CD4-positive, alpha-beta T cell treated with Interleukin-12 subunit alpha and Interleukin-12 subunit beta, for 1 hour (primary cell): ENCODE measurements around the gene UBE3C.
"Not testable (repeated sequence)": the region's sequence is repeated elsewhere in the genome, so short reads cannot be mapped to it uniquely, and the experiment has no call there.

Source experiments
- DNase-seq: peaks from one replicate; pipeline ENCODE4 v3.0.0-alpha.2; 2020

Gene UBE3C

DNA sequence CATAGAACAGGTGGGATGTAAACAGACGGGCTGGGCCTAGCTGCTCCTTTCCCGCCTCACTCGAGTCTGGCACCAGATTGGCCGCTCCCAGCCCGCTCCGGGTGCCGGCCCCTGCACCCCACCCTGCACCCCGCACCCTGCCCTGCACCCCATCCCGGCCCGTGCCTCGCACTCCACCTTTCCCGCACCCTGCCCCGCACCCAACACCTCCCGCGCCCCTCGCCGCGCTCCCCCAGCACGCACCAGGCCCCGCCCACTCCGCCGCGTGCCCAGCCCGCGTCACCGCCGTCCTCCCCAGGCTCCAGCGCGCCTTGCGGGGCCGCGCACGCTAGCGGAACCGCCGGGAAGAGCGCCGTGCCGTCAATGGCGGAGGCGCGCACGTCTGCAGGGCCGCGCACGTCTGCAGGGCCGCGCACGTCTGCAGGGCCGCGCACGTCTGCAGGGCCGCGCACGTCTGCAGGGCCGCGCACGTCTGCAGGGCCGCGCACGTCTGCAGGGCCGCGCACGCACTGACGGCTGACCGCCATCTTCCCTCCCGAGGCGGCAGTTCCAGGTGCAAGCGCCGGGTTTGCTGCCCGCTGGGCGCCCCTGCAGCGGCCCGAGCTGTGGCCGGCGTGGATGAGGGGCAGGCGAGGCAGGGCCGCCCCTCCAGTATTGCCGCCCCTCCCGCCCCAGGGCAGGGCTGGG lies at the start of gene UBE3C:
TSS of gene UBE3C (plus strand) at position 503 of the 687 bp plus-strand sequence. CDS start 347 bp downstream, outside the sequence.
- DNase-seq, result peak; percentile 92

- DNase-seq, result no peak
Observed at GRCh38 chr7:157089100-157089610, 49.6 kb upstream of the UBE3C start.

- DNase-seq, result no peak
Observed at GRCh38 chr7:157090485-157091165, 48.1 kb upstream of the UBE3C start.

DNA sequence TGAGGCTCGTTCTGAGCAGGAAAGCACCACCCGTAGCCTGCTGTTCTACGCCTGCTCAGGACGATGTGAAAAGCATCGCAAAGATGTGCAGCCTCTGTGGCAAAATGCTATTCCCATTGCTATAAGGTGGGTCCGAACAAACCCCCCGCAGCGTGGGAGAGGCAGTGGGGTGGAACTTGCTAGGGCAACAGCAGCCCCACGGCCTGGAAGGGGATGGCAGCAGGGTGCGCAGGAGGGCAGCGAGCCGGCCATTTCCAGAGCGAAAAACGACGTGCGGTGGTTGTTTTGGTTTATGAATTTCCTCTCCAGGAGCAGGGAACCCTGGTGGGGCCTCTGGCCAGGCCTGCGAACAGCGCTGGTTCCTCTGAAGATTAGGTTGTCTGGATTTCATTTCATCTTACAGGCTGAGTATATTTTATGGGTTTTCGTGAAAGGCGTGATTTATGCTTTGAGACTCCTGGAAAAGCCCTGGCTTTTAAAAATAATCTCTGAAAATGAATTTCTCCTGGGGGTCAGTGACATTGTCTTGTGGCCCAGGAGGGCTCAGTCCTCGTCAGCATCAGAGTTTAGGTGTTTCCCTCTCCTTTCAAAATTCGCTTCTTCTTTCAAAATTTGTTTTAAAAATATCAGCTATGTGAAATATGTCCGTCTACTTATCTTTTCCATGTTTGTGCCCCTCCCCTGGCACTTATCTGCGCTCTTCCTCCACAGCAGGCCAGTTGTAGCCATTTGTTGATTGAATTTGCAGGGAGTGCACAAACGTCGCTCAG lies 42.3 kb upstream of the UBE3C start:
- no peak for DNase-seq

- DNase-seq, result no peak
Observed at GRCh38 chr7:157097056-157097329, 41.7 kb upstream of the UBE3C start.

- DNase-seq, result no peak
Observed at GRCh38 chr7:157097569-157097968, 41.2 kb upstream of the UBE3C start.

- DNase-seq, result not testable (repeated sequence)
Observed at GRCh38 chr7:157100005-157100404, 38.7 kb upstream of the UBE3C start.

GRCh38 chr7:157103641-157104040 lies 35.1 kb upstream of the UBE3C start:
- DNase-seq, result not testable (repeated sequence)

- no peak for DNase-seq
Observed at GRCh38 chr7:157111311-157111710, 27.4 kb upstream of the UBE3C start.

GRCh38 chr7:157112706-157113105 lies 26.0 kb upstream of the UBE3C start:
- no peak for DNase-seq

- no peak for DNase-seq
Observed at GRCh38 chr7:157113607-157114006, 25.1 kb upstream of the UBE3C start.

DNA sequence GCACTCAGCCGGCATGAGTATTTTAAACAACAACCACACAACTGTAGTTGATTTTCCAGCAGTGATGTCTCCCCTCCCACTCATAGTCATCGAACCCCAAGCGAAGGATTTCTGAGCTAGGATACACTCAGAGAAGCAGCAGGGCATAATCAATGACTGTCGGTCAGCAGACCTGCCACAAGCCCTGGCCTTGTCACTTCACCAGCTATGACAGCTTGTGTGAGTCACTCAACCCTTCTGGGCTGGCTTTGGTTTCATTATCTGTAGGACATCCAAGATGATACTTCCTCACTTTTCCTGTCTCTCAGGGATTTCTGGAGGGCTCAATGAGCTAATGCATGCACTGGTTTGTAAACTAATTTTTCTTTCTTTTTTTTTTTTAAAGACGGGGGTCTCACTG lies 22.0 kb upstream of the UBE3C start:
- no peak for DNase-seq

GRCh38 chr7:157117796-157118195 lies 20.9 kb upstream of the UBE3C start:
- no peak for DNase-seq

GRCh38 chr7:157120181-157120580 lies 18.5 kb upstream of the UBE3C start:
- DNase-seq, result no peak

DNA sequence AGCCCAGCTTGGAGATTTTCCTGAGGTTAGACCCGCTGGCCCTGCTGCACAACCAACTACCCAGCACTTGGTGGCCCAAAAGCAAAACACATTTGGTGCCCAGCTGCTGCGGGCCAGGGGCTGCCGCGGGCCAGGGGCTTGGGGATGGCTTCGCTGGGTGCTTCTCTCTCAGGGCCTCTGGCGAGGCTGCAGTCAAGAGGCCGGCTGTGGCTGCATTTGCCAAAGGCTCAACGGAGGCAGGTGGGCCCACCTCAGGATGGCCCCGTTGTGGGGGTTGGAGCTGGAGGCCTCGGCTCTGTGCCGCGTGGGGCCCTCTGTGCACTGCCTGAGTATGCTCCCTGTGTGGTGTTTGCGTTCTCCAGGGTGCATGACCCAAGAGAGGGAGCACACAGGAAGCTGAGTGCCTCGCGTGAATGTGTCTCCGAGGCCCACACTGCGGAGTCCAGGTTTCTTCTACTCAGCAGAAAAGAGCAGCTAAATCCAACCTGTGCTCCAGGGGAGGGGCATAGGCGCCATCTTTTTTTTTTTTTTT lies 17.5 kb upstream of the UBE3C start:
- DNase-seq, result no peak

GRCh38 chr7:157122800-157123495 lies 15.8 kb upstream of the UBE3C start:
- DNase-seq, result no peak

DNA sequence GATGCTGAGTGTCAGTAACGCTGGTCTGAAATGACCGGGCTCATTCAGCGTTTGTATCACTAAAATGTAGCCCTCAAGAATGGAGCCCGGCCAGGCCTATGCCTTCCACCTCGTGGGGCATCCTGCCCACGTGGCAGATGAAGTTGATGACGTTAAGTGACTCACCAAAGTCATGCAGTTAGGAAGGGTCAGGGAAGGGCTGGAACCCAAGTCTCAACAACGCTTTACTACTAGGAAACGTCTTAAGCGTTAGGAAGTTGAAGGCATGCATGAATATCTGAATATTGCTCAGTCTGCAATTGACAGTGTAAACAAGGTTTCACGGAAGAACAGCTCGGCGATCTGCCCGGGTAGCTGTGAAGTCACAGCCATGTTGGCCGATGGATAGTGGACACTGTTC lies 14.0 kb upstream of the UBE3C start:
- DNase-seq, result no peak

DNA sequence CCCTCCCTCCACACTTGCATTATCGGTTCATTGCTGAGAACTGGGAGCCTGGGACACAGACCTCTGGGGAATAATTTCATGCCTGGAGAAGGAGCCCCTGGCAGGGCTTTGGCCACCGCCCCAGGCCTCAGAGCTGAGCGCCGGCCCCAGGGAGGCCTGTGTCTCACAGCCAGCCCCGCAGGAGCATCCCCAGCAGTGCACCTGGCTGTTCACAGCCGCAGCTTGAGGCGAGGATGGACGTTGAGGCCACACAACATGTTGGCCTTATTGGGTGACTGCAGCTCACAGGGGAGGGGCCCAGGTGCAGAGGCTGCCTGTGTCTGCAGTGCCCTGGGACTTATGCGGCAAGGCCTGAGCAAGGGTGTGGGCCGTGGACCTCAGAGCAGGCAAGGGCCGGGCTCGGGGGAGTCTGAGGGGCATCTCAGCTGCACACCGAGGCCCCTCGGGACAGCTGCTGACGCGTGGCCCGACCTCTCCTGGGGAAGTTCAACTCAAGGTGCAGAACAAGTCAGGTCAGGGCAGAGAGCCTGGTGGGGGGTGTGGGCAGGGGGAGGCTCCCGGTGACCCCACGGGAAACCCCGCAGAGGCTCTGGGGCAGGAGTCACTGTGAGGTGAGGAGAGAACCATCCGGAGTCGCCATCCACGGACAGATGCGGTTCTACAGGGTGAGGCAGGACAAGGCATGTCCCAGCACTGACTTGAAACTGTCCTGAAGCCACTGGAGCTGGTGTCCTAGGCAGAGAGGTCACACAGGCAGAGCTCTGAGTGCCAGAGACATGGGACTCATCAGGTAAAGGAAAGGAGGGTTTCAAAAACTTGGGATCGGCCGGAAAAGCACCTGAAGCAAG lies 13.1 kb upstream of the UBE3C start:
- no peak for DNase-seq

- no peak for DNase-seq
Observed at GRCh38 chr7:157126921-157127320, 11.8 kb upstream of the UBE3C start.

GRCh38 chr7:157129200-157129599 lies 9.5 kb upstream of the UBE3C start:
- DNase-seq, result no peak

- no peak for DNase-seq
Observed at GRCh38 chr7:157129907-157130460, 8.7 kb upstream of the UBE3C start.

- not testable (repeated sequence) for DNase-seq
Observed at GRCh38 chr7:157130849-157131248, 7.9 kb upstream of the UBE3C start.
